Osteocyte (in vitro differentiated cells): ENCODE measurements around the gene PALM. TPM values are rescaled to one million over a fixed set of nuclear protein-coding genes. Genes with fewer than 3 reads are reported as not detected.

Experiments used
- DNase-seq: peaks from one replicate; pipeline ENCODE4 v3.0.0; 2021; ENCODE audit warnings: mixed read lengths; ENCODE audit not compliant: unreplicated experiment; ENCODE audit errors: extremely low spot score
- H3K27ac Mint-ChIP-seq: one replicate; pipeline ENCODE4 v1.8.0; 2021; ENCODE audit warnings: mild to moderate bottlenecking, mixed read lengths; ENCODE audit not compliant: unreplicated experiment
- H3K27me3 Mint-ChIP-seq: one replicate; pipeline ENCODE4 v1.8.0; 2021; ENCODE audit warnings: mixed read lengths; ENCODE audit not compliant: unreplicated experiment
- H3K36me3 Mint-ChIP-seq: one replicate; pipeline ENCODE4 v1.8.0; 2021; ENCODE audit warnings: mixed read lengths; ENCODE audit not compliant: unreplicated experiment
- H3K4me1 Mint-ChIP-seq: one replicate; pipeline ENCODE4 v1.8.0; 2021; ENCODE audit warnings: mixed read lengths; ENCODE audit not compliant: unreplicated experiment
- H3K4me3 Mint-ChIP-seq: one replicate; pipeline ENCODE4 v1.8.0; 2021; ENCODE audit warnings: mild to moderate bottlenecking, moderate library complexity, mixed read lengths; ENCODE audit not compliant: unreplicated experiment
- H3K9me3 Mint-ChIP-seq: one replicate; pipeline ENCODE4 v1.8.0; 2021; ENCODE audit warnings: mixed read lengths; ENCODE audit not compliant: unreplicated experiment
- CTCF ChIP-seq: fragments of 200-600 bp; sonication (generic); IDR thresholded peaks from 2 replicates; pipeline ENCODE4 v1.5.0; 2021; ENCODE audit warnings: antibody characterized with exemption, mild to moderate bottlenecking, moderate library complexity
- total RNA-seq: library from RNA; stranded (reverse); gene quantifications from 2 replicates; pipeline ENCODE4 v1.2.1, GENCODE V29; 2021

Gene PALM
- total RNA-seq, 1 donor from 2014 or later, result 236 TPM

- Mint-ChIP-seq H3K4me1 (peaks cover 35% of the 10 kb centered on the region), H3K9me3 (no peaks in the 10 kb centered on the region), H3K4me3 (no peak overlapping the region), H3K27ac (peak overlapping the region; percentile 57), H3K36me3 (peaks cover 5% of the 10 kb centered on the region), H3K27me3 (no peaks in the 10 kb centered on the region)
- DNase-seq, result no peak
- no peak for TF ChIP-seq CTCF
Measured at GRCh38 chr19:755063-755462, 46.3 kb downstream of the PALM start.

- H3K27ac Mint-ChIP-seq, result no peak overlapping the region
- no peak for DNase-seq
- peaks cover 5% of the 10 kb centered on the region for H3K36me3 Mint-ChIP-seq
- TF ChIP-seq CTCF, result no peak
- no peaks in the 10 kb centered on the region for H3K9me3 Mint-ChIP-seq
- no peaks in the 10 kb centered on the region for H3K27me3 Mint-ChIP-seq
- no peak overlapping the region for H3K4me3 Mint-ChIP-seq
- peaks cover 31% of the 10 kb centered on the region for H3K4me1 Mint-ChIP-seq
Measured at GRCh38 chr19:756236-756635, 47.5 kb downstream of the PALM start.

GRCh38 chr19:756821-757688 is 48.3 kb downstream of the PALM start:
- Mint-ChIP-seq H3K4me1 (peaks cover 23% of the 10 kb centered on the region), H3K4me3 (no peak overlapping the region), H3K27ac (no peak overlapping the region), H3K36me3 (peaks cover 6% of the 10 kb centered on the region), H3K27me3 (no peaks in the 10 kb centered on the region), H3K9me3 (no peaks in the 10 kb centered on the region)
- TF ChIP-seq CTCF, result no peak
- DNase-seq, result no peak

- H3K9me3 Mint-ChIP-seq, result no peaks in the 10 kb centered on the region
- H3K4me1 Mint-ChIP-seq, result peaks cover 15% of the 10 kb centered on the region
- no peak overlapping the region for H3K4me3 Mint-ChIP-seq
- DNase-seq, result no peak
- no peaks in the 10 kb centered on the region for H3K27me3 Mint-ChIP-seq
- peaks cover 6% of the 10 kb centered on the region for H3K36me3 Mint-ChIP-seq
- H3K27ac Mint-ChIP-seq, result no peak overlapping the region
- no peak for TF ChIP-seq CTCF
Measured at GRCh38 chr19:757811-758668, 49.3 kb downstream of the PALM start.

GRCh38 chr19:763181-763580 is 54.4 kb downstream of the PALM start:
- H3K27me3 Mint-ChIP-seq, result no peaks in the 10 kb centered on the region
- no peak for DNase-seq
- H3K36me3 Mint-ChIP-seq, result peaks cover 6% of the 10 kb centered on the region
- no peak for TF ChIP-seq CTCF
- H3K27ac Mint-ChIP-seq, result no peak overlapping the region
- H3K4me3 Mint-ChIP-seq, result no peak overlapping the region
- no peaks in the 10 kb centered on the region for H3K9me3 Mint-ChIP-seq
- peaks cover 9% of the 10 kb centered on the region for H3K4me1 Mint-ChIP-seq
